Spleen (tissue), 7 donors: ENCODE data around the gene ANP32B.

ENCODE experiments used
- CTCF ChIP-seq, 11 experiments: fragments of 200-600 bp in 7 of 11; fragments of 450-650 bp in 4 of 11; sonication (generic) in 4 of 11; IDR thresholded peaks in 8 of 11; conservative IDR thresholded peaks in 3 of 11; 1 replicate in 7 of 11; 2 replicates in 4 of 11; pipeline versions ENCODE4 v1.4.0 to v1.8.0; 2016 to 2021; ENCODE audit warnings: antibody characterized with exemption in 11 of 11, inconsistent platforms in 4 of 11, mild to moderate bottlenecking in 1 of 11
- POLR2A ChIP-seq, 3 donors: fragments of 450-650 bp; IDR thresholded peaks; one replicate each; pipeline ENCODE4 v1.5.1; 2017; ENCODE audit warnings: antibody characterized with exemption in 3 of 3, mild to moderate bottlenecking in 1 of 3
- POLR2AphosphoS5 ChIP-seq, 3 donors: sonication (generic); formaldehyde crosslinking; IDR thresholded peaks; one replicate each; pipeline ENCODE4 v1.5.1; 2017; ENCODE audit warnings: antibody characterized with exemption in 3 of 3
- donor health status: DM: no; HTN: no; CAD: no; lungs with moderate emphysema.
- donor health status: DM: no; HTN: no; CAD: no.
- donor health status: DM: no; HTN: no; CAD: no.

- TF ChIP-seq POLR2AphosphoS5 (IDR thresholded peaks at IDR 0.05) (no peak), CTCF (IDR thresholded peaks at IDR 0.05 in 8 of 11, conservative IDR thresholded peaks at IDR 0.05 in 3 of 11) (no peak), POLR2A (IDR thresholded peaks at IDR 0.05) (no peak)
Observed at GRCh38 chr9:97956331-97956730, 26.8 kb upstream of the ANP32B start.
